GM12875 (cell line): ENCODE measurements around the gene HCN2.
"Not testable (repeated sequence)": the region's sequence is repeated elsewhere in the genome, so short reads cannot be mapped to it uniquely, and the experiment has no call there.

Experiments used
- H3K4me3 ChIP-seq: one replicate; pipeline ENCODE4 v1.5.1; 2011; ENCODE audit warnings: low read depth, low read length, control low read depth
- TF ChIP-seq, protein P1 (sequence below): IDR thresholded peaks from 2 replicates; pipeline ENCODE4 v1.5.1; 2011; ENCODE audit warnings: low read depth, mild to moderate bottlenecking, control low read depth, inconsistent platforms, low read length, moderate library complexity, borderline replicate concordance; ENCODE audit not compliant: insufficient read depth

Gene HCN2

DNA sequence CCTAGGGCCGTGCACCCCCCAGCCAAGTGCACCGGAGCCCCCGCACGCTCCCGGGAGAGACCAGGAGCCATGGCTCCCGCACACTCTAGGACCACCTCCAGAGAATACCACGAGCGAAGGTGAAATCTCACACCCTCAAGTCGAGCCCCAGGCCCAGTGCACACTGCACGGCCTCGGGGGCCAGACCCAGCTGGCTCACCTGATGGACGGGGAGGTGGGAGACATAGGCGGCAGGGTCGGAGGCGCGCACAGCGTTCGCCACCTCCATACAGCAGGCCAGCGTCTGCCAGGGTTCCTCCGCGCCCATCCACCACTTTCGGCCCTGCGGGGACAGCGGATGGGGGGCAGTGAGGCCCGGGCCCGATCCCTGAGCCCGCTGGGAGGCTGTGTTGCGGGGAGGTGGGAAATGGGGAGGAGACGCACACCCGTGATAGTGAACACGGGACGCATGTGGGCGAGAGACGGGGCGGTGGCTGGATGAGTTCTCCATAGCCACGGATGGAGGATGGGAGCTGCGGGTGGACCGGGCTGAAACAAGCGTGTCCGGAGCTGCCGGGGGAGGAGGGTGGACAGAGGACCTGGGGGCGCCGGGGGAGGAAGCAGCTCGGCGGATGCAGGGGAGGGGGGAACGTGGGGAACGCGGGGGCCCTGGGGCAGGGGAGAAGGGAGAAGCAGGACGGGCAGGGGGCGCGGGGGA is 30.6 kb downstream of the HCN2 start:
- TF ChIP-seq, protein P1, sequence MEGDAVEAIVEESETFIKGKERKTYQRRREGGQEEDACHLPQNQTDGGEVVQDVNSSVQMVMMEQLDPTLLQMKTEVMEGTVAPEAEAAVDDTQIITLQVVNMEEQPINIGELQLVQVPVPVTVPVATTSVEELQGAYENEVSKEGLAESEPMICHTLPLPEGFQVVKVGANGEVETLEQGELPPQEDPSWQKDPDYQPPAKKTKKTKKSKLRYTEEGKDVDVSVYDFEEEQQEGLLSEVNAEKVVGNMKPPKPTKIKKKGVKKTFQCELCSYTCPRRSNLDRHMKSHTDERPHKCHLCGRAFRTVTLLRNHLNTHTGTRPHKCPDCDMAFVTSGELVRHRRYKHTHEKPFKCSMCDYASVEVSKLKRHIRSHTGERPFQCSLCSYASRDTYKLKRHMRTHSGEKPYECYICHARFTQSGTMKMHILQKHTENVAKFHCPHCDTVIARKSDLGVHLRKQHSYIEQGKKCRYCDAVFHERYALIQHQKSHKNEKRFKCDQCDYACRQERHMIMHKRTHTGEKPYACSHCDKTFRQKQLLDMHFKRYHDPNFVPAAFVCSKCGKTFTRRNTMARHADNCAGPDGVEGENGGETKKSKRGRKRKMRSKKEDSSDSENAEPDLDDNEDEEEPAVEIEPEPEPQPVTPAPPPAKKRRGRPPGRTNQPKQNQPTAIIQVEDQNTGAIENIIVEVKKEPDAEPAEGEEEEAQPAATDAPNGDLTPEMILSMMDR, result no peak

DNA sequence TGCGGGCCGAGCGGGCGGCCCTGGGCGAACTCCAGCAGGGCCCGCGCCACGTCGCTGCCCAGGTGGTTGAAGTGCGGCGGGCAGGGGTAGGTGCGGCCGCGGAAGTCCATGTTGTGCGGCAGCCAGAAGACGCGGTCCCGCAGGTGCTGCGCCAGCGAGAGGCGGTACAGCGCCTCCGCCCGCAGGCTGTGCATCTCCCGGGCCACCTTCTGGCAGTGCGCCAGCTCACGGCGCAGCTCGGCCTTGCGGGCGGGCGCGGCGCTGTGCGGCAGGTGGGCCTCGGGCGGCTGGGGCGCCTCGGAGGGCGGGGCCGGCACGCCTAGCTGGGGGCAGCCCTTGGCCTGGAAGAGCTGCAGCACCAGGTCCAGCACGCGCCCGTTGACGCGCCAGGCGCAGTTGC is 31.5 kb downstream of the HCN2 start:
- not testable (repeated sequence) for H3K4me3 ChIP-seq

More for the DNA sequence above, 30.6 kb downstream of the HCN2 start:
- H3K4me3 ChIP-seq, result no peak overlapping the region

DNA sequence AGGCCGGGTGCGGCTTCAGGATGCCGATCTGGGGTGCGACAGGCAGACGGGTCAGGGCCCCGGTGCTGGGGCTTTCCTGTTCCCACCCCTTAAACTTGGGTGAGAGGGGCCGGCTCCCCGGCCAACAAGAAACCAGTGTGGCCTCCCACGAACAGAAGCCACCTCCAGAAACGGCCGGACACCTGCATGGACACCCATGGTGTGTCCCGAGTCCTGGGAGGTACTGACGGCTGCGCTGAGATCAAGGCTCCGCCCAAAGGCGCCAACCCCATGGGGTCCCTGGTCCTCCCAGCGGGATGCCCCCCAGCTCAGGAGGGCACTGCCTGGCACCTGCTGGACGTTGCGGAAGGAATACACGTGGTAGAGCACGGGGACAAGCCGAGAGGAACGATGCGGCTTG is 32.1 kb downstream of the HCN2 start:
- TF ChIP-seq, protein P1, result no peak
- H3K4me3 ChIP-seq, result no peak overlapping the region

DNA sequence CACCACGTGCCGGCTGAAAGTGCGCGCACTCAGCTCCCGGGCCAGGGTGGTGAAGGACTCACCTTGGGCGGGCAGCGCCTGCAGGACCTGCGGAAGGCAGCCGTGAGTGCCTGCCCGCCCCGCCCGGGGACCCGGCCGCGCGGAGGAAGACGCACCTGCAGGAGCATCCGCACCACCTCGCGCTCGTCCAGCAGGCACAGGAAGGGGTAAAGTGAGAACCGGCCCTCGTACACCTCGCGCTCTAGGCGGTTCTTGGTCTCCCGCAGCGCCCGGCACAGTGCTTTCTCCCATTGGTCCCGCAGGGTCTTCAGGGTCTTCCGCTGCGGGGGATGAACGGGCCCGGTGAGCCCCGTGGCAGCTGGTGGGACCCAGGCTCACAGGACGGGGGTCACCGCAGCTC is 33.0 kb downstream of the HCN2 start:
- H3K4me3 ChIP-seq, result no peak overlapping the region
- TF ChIP-seq, protein P1, result no peak

DNA sequence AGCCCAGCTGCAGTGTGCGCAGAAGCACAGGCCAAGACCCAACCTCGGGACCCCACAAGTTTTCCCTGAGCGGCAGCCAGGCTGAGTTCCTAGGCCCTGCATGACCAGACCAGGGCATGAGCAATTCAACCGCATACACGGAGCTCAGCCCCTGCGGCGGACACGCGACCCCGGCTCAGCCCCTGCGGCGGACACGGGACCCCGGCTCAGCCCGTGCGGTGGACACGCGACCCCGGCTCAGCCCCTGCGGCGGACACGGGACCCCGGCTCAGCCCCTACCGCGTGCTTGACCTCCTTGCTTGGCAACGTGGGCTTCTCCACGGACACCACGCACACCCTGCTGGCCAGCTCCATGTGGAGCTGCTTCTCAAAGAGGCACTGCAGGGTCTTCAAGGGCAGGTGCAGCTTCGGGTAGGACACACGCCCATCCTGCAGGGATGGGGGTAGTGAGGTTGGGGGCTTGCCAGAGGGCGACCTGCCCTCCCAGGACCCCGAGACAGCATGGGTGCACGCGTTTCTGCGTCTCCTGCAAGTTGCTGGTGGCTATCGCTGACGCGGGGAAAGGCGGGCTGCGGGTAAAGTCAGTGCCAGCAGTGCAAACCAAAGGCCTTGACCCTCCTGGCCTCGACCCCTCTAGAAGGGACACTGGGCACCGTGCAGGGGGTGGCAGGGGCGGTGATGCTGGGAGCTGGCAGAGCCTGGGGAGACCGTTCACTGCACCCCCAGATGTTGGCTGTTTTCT is 33.7 kb downstream of the HCN2 start:
- TF ChIP-seq, protein P1, result no peak
- H3K4me3 ChIP-seq, result no peak overlapping the region

DNA sequence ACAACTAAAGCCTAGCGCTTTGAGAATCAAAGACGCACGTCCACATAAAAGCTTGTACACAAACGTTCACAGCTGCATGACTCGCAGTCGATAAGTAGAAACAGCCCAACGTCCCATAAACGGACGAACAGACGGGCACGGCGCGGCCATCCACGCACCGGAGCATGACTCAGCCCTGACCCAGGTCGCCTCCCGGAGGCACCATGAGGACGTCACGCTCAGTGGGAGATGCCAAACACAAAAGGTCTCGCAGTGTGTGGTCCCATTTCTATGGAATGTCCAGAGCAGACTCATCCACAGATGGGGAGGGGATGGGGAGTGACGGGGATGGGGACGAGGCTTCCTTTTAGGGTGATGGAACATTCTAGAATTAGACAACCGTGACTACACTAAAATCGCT is 34.3 kb downstream of the HCN2 start:
- H3K4me3 ChIP-seq, result no peak overlapping the region
- TF ChIP-seq, protein P1, result no peak

DNA sequence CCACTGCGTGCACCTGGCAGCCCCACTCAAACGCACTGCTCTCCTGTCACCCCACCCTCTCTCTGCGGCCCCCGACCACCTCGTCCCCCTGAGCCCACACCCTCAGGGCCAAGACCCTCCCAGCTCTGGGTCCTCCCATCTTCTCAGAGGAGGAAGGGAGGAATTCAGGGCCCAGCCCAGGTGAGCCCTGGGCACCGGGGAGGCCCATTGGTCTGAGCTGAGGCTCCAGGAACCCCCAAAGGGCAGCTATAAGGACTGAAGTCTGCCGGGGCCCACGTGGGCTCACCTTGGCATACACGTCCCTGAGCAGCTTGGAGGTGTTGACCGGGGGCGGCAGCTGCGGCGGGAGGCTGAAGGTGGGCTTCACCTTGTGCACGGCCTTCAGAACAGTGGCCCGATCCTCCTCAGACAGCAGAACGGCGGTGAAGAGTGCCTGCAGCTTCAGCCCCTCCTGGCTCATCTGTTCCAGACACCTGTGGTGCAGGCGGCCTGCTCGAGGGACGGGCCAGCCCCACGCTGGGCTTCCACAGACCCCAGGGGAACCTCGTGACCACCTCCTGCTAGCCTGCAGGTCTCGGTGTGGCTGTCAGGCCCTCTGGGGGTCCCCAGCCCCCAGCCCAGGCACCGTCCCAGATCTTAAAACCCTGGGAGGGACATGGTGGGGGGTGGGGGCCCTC is 34.9 kb downstream of the HCN2 start:
- TF ChIP-seq, protein P1, result no peak
- no peak overlapping the region for H3K4me3 ChIP-seq
